Lung (tissue), 12 donors: ENCODE data around the gene CD300A. TPM values are rescaled to one million over a fixed set of nuclear protein-coding genes. Genes with fewer than 3 reads are reported as not detected.

Experiments
- ATAC-seq: fragments of 200-7000 bp; cut with Tn5 transposase; one replicate; pipeline ENCODE4 v1.9.1; 2020; ENCODE audit warnings: moderate number of reproducible peaks; ENCODE audit not compliant: insufficient read depth, low FRiP score
- DNase-seq, 3 donors: peaks; one replicate each; pipeline ENCODE4 v3.0.0-alpha.2; 2013 to 2017
- H3K27ac ChIP-seq, 2 donors: one replicate each; pipeline ENCODE4 v1.5.1; 2013; ENCODE audit warnings: mild to moderate bottlenecking in 2 of 2, moderate library complexity in 2 of 2, control low read depth in 1 of 2, inconsistent platforms in 1 of 2, low read depth in 1 of 2, low read length in 1 of 2
- H3K27me3 ChIP-seq, 3 donors: one replicate each; pipeline ENCODE4 v1.5.1; 2013; ENCODE audit warnings: low read length in 2 of 3; ENCODE audit not compliant: control insufficient read depth in 3 of 3, insufficient read depth in 3 of 3
- H3K36me3 ChIP-seq, 4 donors: one replicate each; pipeline ENCODE4 v1.5.1; 2013; ENCODE audit warnings: low read length in 4 of 4, mild to moderate bottlenecking in 1 of 4, moderate library complexity in 1 of 4; ENCODE audit not compliant: control insufficient read depth in 4 of 4, insufficient read depth in 4 of 4
- H3K4me1 ChIP-seq, 5 donors: one replicate each; pipeline ENCODE4 v1.5.1; 2013; ENCODE audit warnings: low read length in 5 of 5, mild to moderate bottlenecking in 2 of 5, moderate library complexity in 1 of 5; ENCODE audit not compliant: control insufficient read depth in 5 of 5, insufficient read depth in 5 of 5
- H3K4me3 ChIP-seq: one replicate; pipeline ENCODE4 v1.5.1; 2013; ENCODE audit warnings: mild to moderate bottlenecking, control low read depth, moderate library complexity
- H3K9ac ChIP-seq, 2 donors: one replicate each; pipeline ENCODE4 v1.5.1; 2013; ENCODE audit warnings: low read length in 2 of 2, control low read depth in 1 of 2; ENCODE audit not compliant: insufficient read depth in 1 of 2
- H3K9me3 ChIP-seq, 4 donors: one replicate each; pipeline ENCODE4 v1.5.1; 2013; ENCODE audit warnings: low read length in 3 of 4, mild to moderate bottlenecking in 1 of 4, moderate library complexity in 1 of 4; ENCODE audit not compliant: control insufficient read depth in 4 of 4, insufficient read depth in 3 of 4
- WGBS, 2 donors: extraction: QIAGEN DNeasy Blood & Tissue Kit; methylation state at CpG; one replicate each; pipeline ENCODE4 v1.1.7; 2013; 5-methylcytosine and 5-hydroxymethylcytosine counted together
- polyA plus RNA-seq, 2 donors: library from polyadenylated mRNA; stranded (reverse); fragments of 200-250 nt; gene quantifications; one replicate each; pipeline ENCODE4 v1.2.1, GENCODE V29; 2013
- total RNA-seq, 2 donors: library from RNA; depleted of rRNA in 1 of 2; stranded (reverse); fragments of >200 nt in 1 of 2; gene quantifications; one replicate each; pipeline ENCODE4 v1.2.1, GENCODE V29; 2014 to 2021
- TF ChIP-seq, protein P1 (sequence below): IDR thresholded peaks from 2 replicates; pipeline ENCODE4 v1.5.1; 2012; ENCODE audit warnings: mild to moderate bottlenecking; ENCODE audit errors: control extremely low read depth, extremely low read depth
- donor health status: control.
- donor health status: control.
- donor health status: Bipolar disorder and iron deficiency.
- donor health status: healthy.
- donor health status: DM: yes; HTN: yes; CAD: no.

The CD300A gene
- total and polyA plus RNA-seq, 4 donors, result 8.0 to 66.3 (median 16.9) TPM

DNA sequence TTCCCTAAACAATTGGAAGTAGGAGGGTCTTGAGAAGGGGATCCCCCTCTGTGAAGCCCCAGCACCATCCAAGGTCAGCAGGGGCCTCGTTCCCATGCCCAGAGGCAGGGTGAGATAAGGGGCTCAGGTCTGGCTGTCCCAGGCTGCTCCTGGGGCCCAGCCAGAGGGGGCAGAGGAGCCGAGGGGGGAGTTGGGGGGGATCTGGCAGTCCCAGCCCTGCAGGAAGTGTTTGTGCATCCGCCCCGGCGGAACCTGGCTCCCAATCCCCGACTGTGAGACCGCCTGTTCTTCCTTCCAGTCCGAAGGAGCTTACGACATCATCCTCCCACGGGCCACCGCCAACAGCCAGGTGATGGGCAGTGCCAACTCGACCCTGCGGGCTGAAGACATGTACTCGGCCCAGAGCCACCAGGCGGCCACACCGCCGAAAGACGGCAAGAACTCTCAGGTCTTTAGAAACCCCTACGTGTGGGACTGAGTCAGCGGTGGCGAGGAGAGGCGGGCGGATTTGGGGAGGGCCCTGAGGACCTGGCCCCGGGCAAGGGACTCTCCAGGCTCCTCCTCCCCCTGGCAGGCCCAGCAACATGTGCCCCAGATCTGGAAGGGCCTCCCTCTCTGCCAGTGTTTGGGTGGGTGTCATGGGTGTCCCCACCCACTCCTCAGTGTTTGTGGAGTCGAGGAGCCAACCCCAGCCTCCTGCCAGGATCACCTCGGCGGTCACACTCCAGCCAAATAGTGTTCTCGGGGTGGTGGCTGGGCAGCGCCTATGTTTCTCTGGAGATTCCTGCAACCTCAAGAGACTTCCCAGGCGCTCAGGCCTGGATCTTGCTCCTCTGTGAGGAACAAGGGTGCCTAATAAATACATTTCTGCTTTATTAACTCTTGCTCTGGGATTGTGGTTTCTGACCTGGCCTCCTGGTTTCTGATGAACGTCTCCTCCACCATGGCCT is 19.6 kb upstream of the CD300A start:
- Histone ChIP-seq H3K4me1 (peaks cover 0 to 43% (median 32%) of the 10 kb centered on the region in 5 donors), H3K27ac (peak overlapping the region; percentile 57 to 63), H3K9me3 (no peaks in the 10 kb centered on the region), H3K4me3 (no peak overlapping the region), H3K27me3 (no peaks in the 10 kb centered on the region), H3K36me3 (peaks cover 0 to 4% (median 0%) of the 10 kb centered on the region in 4 donors), H3K9ac (peak overlapping the region in 1 of 2 donors; percentile 11)
- DNase-seq (peak in 2 of 3 donors; percentile 49 to 75), ATAC-seq (no peak)
- WGBS, 2 donors, result 26 to 40% methylated on average over 30 to 31 of the region's 31 CpGs
- TF ChIP-seq, protein P1, sequence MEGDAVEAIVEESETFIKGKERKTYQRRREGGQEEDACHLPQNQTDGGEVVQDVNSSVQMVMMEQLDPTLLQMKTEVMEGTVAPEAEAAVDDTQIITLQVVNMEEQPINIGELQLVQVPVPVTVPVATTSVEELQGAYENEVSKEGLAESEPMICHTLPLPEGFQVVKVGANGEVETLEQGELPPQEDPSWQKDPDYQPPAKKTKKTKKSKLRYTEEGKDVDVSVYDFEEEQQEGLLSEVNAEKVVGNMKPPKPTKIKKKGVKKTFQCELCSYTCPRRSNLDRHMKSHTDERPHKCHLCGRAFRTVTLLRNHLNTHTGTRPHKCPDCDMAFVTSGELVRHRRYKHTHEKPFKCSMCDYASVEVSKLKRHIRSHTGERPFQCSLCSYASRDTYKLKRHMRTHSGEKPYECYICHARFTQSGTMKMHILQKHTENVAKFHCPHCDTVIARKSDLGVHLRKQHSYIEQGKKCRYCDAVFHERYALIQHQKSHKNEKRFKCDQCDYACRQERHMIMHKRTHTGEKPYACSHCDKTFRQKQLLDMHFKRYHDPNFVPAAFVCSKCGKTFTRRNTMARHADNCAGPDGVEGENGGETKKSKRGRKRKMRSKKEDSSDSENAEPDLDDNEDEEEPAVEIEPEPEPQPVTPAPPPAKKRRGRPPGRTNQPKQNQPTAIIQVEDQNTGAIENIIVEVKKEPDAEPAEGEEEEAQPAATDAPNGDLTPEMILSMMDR, result no peak

DNA sequence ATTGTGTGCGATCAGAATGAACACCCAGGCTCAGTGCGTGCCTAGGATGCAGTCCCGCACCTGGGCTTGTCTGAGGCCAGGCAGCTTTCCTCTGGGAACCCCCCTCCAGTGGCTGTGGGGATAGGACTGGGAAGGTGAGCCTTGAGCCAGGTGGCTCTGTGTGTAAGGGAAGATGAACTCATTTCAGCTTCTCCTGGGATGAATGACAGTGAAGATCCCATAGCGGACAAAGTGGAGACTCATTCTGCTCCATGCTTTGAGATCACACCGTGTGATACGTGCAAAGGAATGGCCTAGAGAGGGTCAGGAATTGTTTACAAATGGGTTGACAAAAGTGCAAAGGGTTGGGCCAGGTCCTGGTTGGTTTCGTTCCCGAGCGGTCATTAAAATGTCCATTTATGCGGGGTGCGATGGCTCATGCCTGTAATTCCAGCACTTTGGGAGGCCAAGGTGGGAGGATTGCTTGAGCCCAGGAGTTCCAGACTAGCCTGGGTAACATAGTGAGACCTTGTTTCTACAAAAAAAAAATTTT is 18.7 kb upstream of the CD300A start:
- WGBS, 2 donors, result 94 to 95% methylated on average over 11 of the region's 11 CpGs
- Histone ChIP-seq H3K4me3 (no peak overlapping the region), H3K9me3 (no peaks in the 10 kb centered on the region), H3K27ac (peak overlapping the region in 1 of 2 donors; percentile 27), H3K36me3 (no peaks in the 10 kb centered on the region), H3K9ac (no peak overlapping the region), H3K4me1 (peaks cover 0 to 37% (median 33%) of the 10 kb centered on the region in 5 donors), H3K27me3 (no peaks in the 10 kb centered on the region)
- TF ChIP-seq, protein P1, result no peak
- DNase-seq, result no peak
- ATAC-seq, result no peak

DNA sequence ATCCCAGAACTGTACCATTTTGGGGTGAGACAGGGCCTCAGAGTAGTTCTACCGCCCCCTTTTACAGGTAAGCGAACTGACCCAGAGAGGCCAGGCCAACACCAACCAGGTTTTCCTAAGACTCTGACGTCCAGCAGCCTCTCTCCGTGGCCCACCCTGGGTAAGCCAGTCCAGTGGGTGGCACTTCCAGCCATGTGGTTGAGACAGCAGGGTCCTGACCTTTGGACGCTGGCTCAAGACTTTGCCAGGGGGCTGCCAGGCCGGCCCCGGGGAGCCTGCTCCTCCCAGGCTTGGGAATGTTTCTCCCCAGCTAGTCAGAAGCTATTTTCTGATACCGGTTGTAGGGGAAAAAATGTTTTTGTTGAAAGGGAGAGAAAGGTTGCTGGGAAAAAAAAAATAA is 17.7 kb upstream of the CD300A start:
- WGBS, 2 donors, result 86 to 88% methylated on average over 8 of the region's 8 CpGs
- Histone ChIP-seq H3K27ac (peak overlapping the region in 1 of 2 donors; percentile 19), H3K4me1 (peaks cover 5 to 35% (median 32%) of the 10 kb centered on the region in 5 donors), H3K27me3 (no peaks in the 10 kb centered on the region), H3K9ac (no peak overlapping the region), H3K9me3 (no peaks in the 10 kb centered on the region), H3K4me3 (no peak overlapping the region), H3K36me3 (no peaks in the 10 kb centered on the region)
- TF ChIP-seq, protein P1, result no peak
- no peak for DNase-seq
- ATAC-seq, result no peak
